C4-2B (cell line): ENCODE data around the gene SORBS2.

ENCODE experiments used
- CTCF ChIP-seq: fragments of 450-650 bp; conservative IDR thresholded peaks from 2 replicates; pipeline ENCODE4 v1.5.1; 2017; ENCODE audit warnings: mild to moderate bottlenecking
- ZFX ChIP-seq: fragments of 450-650 bp; IDR thresholded peaks from 2 replicates; pipeline ENCODE4 v1.6.1; 2017

DNA sequence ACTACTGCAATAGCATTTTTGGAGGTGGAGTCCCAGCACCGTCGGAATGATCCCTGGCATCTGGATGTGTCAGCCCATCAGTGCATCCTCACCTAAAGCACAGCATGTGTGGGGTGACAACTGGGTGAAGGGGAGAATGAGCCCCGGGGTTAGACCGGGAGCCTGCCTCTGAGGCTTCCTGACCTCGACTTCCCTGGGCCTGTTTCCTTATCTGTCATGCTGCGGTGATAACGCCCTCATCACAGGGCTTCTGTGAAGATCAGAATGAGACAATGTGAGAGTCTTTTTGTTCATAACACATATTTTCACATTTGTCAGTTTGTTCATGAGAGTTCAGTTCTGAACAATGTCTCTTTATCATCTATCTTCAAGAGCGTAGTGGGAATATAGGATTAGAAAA is 245.6 kb downstream of the SORBS2 start:
- TF ChIP-seq CTCF (no peak), ZFX (no peak)
